Activated naive CD4-positive, alpha-beta T cell treated with anti-CD3 and anti-CD28 coated beads, Interleukin-2, amount 10 ng/mL, durations not matched to agents 5 hours and 36 hours (primary cell): ENCODE data around the gene MAP1LC3B2. TPM values are rescaled to one million over a fixed set of nuclear protein-coding genes. Genes with fewer than 3 reads are reported as not detected.

Experiments
- total RNA-seq, 2 experiments: library from RNA; stranded (reverse); gene quantifications; one replicate each; pipeline ENCODE4 v1.2.3, GENCODE V29; 2021

Gene MAP1LC3B2
- 1 to 10 TPM; 2.1 to 2.8 TPM for total RNA-seq

DNA sequence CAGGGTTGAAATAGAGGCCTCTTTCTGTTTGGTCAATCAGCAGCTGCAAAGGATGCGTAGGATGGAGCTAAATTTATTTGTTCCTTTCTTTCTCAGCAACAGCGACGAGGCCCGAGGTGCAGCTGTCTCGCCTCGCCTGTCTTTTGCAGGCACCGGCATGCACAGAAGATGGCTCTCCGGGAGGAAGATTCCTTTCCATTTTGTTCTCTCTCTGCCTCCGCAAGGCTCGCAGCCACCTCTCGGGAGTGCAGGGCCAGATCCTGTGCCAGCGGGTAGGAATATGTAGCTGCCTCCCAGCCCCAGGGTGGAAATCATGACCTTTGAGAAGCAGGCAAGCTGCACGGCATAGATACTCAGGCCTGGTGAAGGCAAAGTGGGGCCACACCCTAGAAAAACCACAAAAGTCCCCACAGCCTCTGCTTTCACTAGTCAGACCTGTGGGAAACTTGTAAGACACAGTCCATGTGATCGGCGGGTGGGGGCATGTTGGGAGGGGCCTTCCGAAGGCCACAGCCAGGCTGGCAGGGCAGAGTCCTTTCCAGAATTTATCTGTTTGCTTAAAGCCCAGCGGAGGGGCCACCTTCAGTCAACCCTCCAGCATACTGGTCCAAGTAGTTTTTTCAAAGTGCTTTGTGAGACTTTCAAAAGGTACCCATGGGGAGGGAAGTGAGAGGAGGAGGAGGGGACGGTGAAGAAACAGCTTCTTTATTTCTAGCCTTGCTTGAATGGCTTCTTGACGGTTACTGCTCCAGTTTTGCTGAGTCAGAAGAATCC lies at the start of gene MAP1LC3B2:
MAP1LC3B2 (plus strand) TSS at position 220 of the 774 bp plus-strand sequence. CDS start 16,562 bp downstream, outside the sequence.

Other genes starting within 250 kb of the MAP1LC3B2 start
- gene SPRING1, start 178.7 kb downstream of the MAP1LC3B2 start, total RNA-seq, result 10 to 100 TPM; 29.6 to 32.6 TPM
- 10 to 100 TPM; 11.2 to 12.9 TPM for gene RNFT2, start 178.9 kb downstream of the MAP1LC3B2 start, total RNA-seq